ENCODE measurements around the gene ZNF175.
A peak's percentile ranks its signal among the peaks of the same experiment; 100 is the strongest.

Gene ZNF175

DNA sequence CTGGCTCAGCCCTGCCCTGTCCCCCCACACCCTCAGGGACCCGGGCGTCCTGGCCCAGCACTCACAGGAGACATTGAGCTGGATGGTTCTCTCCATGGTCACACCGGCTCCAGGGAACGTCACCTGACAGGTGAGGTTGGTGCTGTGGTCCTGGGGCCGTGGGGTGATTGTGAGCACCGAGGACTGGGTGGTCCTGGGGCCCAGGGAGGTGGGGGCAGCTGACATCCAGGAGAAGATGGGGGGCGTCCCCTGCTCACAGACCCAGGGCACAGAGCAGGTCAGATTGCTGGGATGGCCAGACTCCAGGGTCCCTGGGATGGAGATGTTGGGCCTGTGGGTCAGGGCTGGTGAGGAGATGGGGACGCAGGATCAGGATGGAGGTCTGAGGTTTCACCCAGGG, 40.5 kb upstream of the ZNF175 start:
- Histone ChIP-seq H3K4me1 (ENCODE audit: insufficient read depth, low read length, poor library complexity, severe bottlenecking) (peaks cover 13% of the 10 kb centered on the region), H3K27me3 (ENCODE audit: insufficient read depth, low read length, poor library complexity, severe bottlenecking) (no peaks in the 10 kb centered on the region), H3K4me3 (ENCODE audit: low read length, poor library complexity, severe bottlenecking) (no peak overlapping the region), H3K9me3 (ENCODE audit: insufficient read depth, low read depth, low read length) (no peaks in the 10 kb centered on the region), H4K20me1 (ENCODE audit: insufficient read depth, low read length, poor library complexity, severe bottlenecking) (no peaks in the 10 kb centered on the region), H2AFZ (ENCODE audit: low read length) (no peak overlapping the region), H3K79me2 (ENCODE audit: insufficient read depth, low read length) (no peaks in the 10 kb centered on the region), H3K36me3 (ENCODE audit: insufficient read depth, low read length) (no peaks in the 10 kb centered on the region), H3K9me2 (replicated peaks; ENCODE audit: low read depth, low read length) (no peaks in the 10 kb centered on the region), H3K9ac (ENCODE audit: low read depth, low read length, poor library complexity, severe bottlenecking) (no peak overlapping the region), H3F3A (ENCODE audit: low read depth) (no peaks in the 10 kb centered on the region), H3K4me2 (ENCODE audit: low read depth, low read length, poor library complexity, severe bottlenecking) (no peak overlapping the region)
- TF ChIP-seq EZH2phosphoT487 (IDR thresholded peaks at IDR 0.05; ENCODE audit: borderline replicate concordance) = no peak
- no peak for TF ChIP-seq CTCF (conservative IDR thresholded peaks at IDR 0.05; ENCODE audit: low read length)

GRCh38 chr19:51531349-51532315, 39.5 kb upstream of the ZNF175 start, which contains the start of gene SIGLEC6:
Gene SIGLEC6 (minus strand): TSS chr19:51531670. CDS start chr19:51531648, 22 bp downstream.
- Histone ChIP-seq H3K4me2 (ENCODE audit: low read depth, low read length, poor library complexity, severe bottlenecking) (peak within 1 kb of the TSS; percentile 65), H3K9me2 (replicated peaks; ENCODE audit: low read depth, low read length) (no peaks in the 10 kb centered on the region), H4K20me1 (ENCODE audit: insufficient read depth, low read length, poor library complexity, severe bottlenecking) (no peaks in the 10 kb centered on the region), H2AFZ (ENCODE audit: low read length) (peak within 1 kb of the TSS; percentile 43; the same call in 1 of the 2 replicates), H3K9ac (ENCODE audit: low read depth, low read length, poor library complexity, severe bottlenecking) (peak within 1 kb of the TSS; percentile 30), H3K27me3 (ENCODE audit: insufficient read depth, low read length, poor library complexity, severe bottlenecking) (no peaks in the 10 kb centered on the region), H3K4me3 (ENCODE audit: low read length, poor library complexity, severe bottlenecking) (peak within 1 kb of the TSS; percentile 51), H3F3A (ENCODE audit: low read depth) (no peaks in the 10 kb centered on the region), H3K9me3 (ENCODE audit: insufficient read depth, low read depth, low read length) (no peaks in the 10 kb centered on the region), H3K4me1 (ENCODE audit: insufficient read depth, low read length, poor library complexity, severe bottlenecking) (peaks cover 13% of the 10 kb centered on the region), H3K36me3 (ENCODE audit: insufficient read depth, low read length) (no peaks in the 10 kb centered on the region), H3K79me2 (ENCODE audit: insufficient read depth, low read length) (no peaks in the 10 kb centered on the region)
- TF ChIP-seq CTCF (conservative IDR thresholded peaks at IDR 0.05; ENCODE audit: low read length) = no peak

- TF ChIP-seq EZH2phosphoT487 (IDR thresholded peaks at IDR 0.05; ENCODE audit: borderline replicate concordance) (no peak), CTCF (conservative IDR thresholded peaks at IDR 0.05; ENCODE audit: low read length) (no peak)
- Histone ChIP-seq H3K9ac (ENCODE audit: low read depth, low read length, poor library complexity, severe bottlenecking) (no peak overlapping the region), H3K9me2 (replicated peaks; ENCODE audit: low read depth, low read length) (no peaks in the 10 kb centered on the region), H2AFZ (ENCODE audit: low read length) (no peak overlapping the region), H3K27me3 (ENCODE audit: insufficient read depth, low read length, poor library complexity, severe bottlenecking) (no peaks in the 10 kb centered on the region), H3K4me1 (ENCODE audit: insufficient read depth, low read length, poor library complexity, severe bottlenecking) (peaks cover 13% of the 10 kb centered on the region), H3K36me3 (ENCODE audit: insufficient read depth, low read length) (no peaks in the 10 kb centered on the region), H3K79me2 (ENCODE audit: insufficient read depth, low read length) (no peaks in the 10 kb centered on the region), H4K20me1 (ENCODE audit: insufficient read depth, low read length, poor library complexity, severe bottlenecking) (no peaks in the 10 kb centered on the region), H3K4me2 (ENCODE audit: low read depth, low read length, poor library complexity, severe bottlenecking) (no peak overlapping the region), H3F3A (ENCODE audit: low read depth) (no peaks in the 10 kb centered on the region), H3K4me3 (ENCODE audit: low read length, poor library complexity, severe bottlenecking) (no peak overlapping the region), H3K9me3 (ENCODE audit: insufficient read depth, low read depth, low read length) (no peaks in the 10 kb centered on the region)
Observed at GRCh38 chr19:51535535-51535934, 35.5 kb upstream of the ZNF175 start.

Measured in Loucy (cell line).